Kidney (tissue), 14 donors: ENCODE data around the gene HOXA10. TPM values are rescaled to one million over a fixed set of nuclear protein-coding genes. Genes with fewer than 3 reads are reported as not detected.

Source experiments
- DNase-seq, 5 donors: peaks; one replicate each; pipeline ENCODE4 v3.0.0-alpha.2; 2013 to 2020
- FAIRE-seq: peaks from 2 replicates; lab custom pipeline; 2012; peaks lifted over from hg19 to GRCh38; lab: Jason Lieb, UNC
- H3K27ac ChIP-seq, 2 donors: one replicate each; pipeline ENCODE4 v1.7.0; 2013; ENCODE audit warnings: low read depth in 2 of 2, low read length in 2 of 2, inconsistent platforms in 1 of 2
- H3K27me3 ChIP-seq: one replicate; pipeline ENCODE4 v1.7.1; 2013; ENCODE audit warnings: low read length, inconsistent platforms; ENCODE audit not compliant: control insufficient read depth, insufficient read depth
- H3K36me3 ChIP-seq, 3 donors: one replicate each; pipeline versions ENCODE4 v1.7.0 to v1.7.1; 2013; ENCODE audit warnings: low read length in 3 of 3, control low read depth in 1 of 3, inconsistent platforms in 1 of 3; ENCODE audit not compliant: insufficient read depth in 3 of 3, control insufficient read depth in 2 of 3
- H3K4me1 ChIP-seq, 3 donors: one replicate each; pipeline versions ENCODE4 v1.7.0 to v1.7.1; 2013; ENCODE audit warnings: low read length in 3 of 3, inconsistent platforms in 1 of 3, low read depth in 1 of 3; ENCODE audit not compliant: control insufficient read depth in 2 of 3, insufficient read depth in 2 of 3
- H3K4me3 ChIP-seq, 3 donors: one replicate each; pipeline versions ENCODE4 v1.7.0 to v1.8.1; 2013; ENCODE audit warnings: low read length in 3 of 3, control low read depth in 1 of 3, inconsistent platforms in 1 of 3
- H3K9ac ChIP-seq, 3 donors: one replicate each; pipeline versions ENCODE4 v1.7.0 to v1.7.1; 2013; ENCODE audit warnings: low read length in 3 of 3, control low read depth in 1 of 3, inconsistent platforms in 1 of 3
- H3K9me3 ChIP-seq, 3 donors: one replicate each; pipeline versions ENCODE4 v1.7.0 to v1.7.1; 2013; ENCODE audit warnings: low read length in 3 of 3, control low read depth in 1 of 3, inconsistent platforms in 1 of 3; ENCODE audit not compliant: control insufficient read depth in 2 of 3, insufficient read depth in 1 of 3
- intact Hi-C: fragments of 100-400 bp; cut with DNase I; formaldehyde crosslinking; loops from one replicate; pipeline ENCODE4 v1.11.1; 2022
- polyA plus RNA-seq: library from polyadenylated mRNA; stranded (reverse); fragments of 350-450 nt; fragmentation: Illumina TruSeq; extraction: RNeasy Lipid Tissue Mini Kit (QIAGEN cat#74804); gene quantifications from one replicate; pipeline ENCODE4 v1.2.3, GENCODE V29; 2014; ENCODE audit warnings: low read depth, low replicate concordance; ENCODE audit not compliant: insufficient read depth
- total RNA-seq: library from RNA; stranded (reverse); fragmentation: NEBNext Ultra II Directional; extraction: Animal tissue kit (Norgen Biotek cat#: 25700); gene quantifications from one replicate; pipeline ENCODE4 v1.2.1, GENCODE V29; 2021
- TF ChIP-seq, protein P1 (sequence below): IDR thresholded peaks from 3 replicates; pipeline ENCODE4 v1.5.1; 2012; ENCODE audit warnings: mild to moderate bottlenecking, moderate library complexity, borderline replicate concordance; ENCODE audit not compliant: insufficient read depth; ENCODE audit errors: extremely low read depth
- donor health status: control.
- donor health status: control.
- donor health status: control.
- donor health status: control.
- donor health status: control.
- donor health status: DM: yes; HTN: yes; CAD: no.
- donor health status: Normal renal cell carcinoma (clear cell type).

Gene HOXA10
- total and polyA plus RNA-seq, 2 donors from 2014 or later = 16.3 to 17.9 TPM

DNA sequence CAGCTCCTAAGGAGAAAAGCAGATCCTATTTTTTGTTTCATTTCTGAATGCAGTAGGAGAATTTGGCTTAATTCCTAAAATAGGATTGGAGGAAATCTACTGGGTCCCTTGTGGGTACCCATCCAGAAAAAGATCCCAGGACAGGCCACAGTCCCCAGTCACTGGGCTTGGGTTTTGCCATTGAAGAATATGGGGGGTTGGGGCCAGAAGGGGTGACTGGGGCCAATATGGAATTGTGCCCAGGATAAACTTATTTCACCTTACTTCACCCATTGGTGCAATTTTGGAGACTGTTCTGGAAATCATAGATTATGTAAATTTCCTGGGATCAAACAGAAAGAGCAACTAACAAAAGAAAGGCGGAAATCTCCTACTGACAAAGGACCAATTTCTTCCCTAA is 35.6 kb downstream of the HOXA10 start:
- peak in 1 of 5 donors; percentile 51 for DNase-seq
- Histone ChIP-seq H3K27ac (peak overlapping the region; percentile 76 to 97), H3K9ac (peak overlapping the region; percentile 15 to 97 (median 41)), H3K36me3 (peaks cover 2 to 16% (median 7%) of the 10 kb centered on the region in 3 donors), H3K4me3 (peak overlapping the region in 1 of 3 donors; percentile 89), H3K27me3 (no peaks in the 10 kb centered on the region), H3K4me1 (peaks cover 9 to 37% (median 20%) of the 10 kb centered on the region in 3 donors), H3K9me3 (no peaks in the 10 kb centered on the region)
- TF ChIP-seq, protein P1, sequence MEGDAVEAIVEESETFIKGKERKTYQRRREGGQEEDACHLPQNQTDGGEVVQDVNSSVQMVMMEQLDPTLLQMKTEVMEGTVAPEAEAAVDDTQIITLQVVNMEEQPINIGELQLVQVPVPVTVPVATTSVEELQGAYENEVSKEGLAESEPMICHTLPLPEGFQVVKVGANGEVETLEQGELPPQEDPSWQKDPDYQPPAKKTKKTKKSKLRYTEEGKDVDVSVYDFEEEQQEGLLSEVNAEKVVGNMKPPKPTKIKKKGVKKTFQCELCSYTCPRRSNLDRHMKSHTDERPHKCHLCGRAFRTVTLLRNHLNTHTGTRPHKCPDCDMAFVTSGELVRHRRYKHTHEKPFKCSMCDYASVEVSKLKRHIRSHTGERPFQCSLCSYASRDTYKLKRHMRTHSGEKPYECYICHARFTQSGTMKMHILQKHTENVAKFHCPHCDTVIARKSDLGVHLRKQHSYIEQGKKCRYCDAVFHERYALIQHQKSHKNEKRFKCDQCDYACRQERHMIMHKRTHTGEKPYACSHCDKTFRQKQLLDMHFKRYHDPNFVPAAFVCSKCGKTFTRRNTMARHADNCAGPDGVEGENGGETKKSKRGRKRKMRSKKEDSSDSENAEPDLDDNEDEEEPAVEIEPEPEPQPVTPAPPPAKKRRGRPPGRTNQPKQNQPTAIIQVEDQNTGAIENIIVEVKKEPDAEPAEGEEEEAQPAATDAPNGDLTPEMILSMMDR = no peak
- intact Hi-C loops = no loop called here
- no peak for FAIRE-seq

DNA sequence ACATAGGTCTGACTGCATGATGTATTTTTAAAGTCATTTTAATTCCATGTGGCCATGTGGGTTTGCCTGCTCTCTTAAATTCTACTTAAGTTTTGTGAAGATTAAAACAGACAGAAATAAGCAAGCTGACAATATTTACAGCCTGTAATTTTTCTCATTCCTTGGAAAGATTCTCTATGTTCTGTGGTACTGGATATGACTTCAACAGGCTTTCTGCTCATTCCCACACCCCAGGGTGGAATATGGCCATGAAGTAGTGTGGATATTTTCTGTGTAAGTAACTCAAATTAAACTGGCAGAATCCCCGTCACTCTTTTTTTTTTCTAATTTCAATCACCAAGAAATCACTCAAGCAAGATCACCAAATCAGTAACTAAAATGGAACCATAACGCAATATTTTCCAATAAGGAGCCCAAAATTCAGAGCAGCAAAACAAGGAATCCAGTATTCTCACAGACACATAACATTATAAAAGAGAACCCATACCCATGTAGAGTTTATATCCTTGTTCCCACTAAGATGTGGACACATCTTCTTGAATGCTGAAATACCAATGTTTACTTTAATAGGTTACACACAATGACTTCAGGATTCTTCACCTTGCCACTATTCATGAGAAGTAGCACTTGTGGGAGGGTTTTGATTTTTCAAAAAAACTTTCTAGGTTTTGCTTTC is 36.3 kb downstream of the HOXA10 start:
- Histone ChIP-seq H3K9ac (peak overlapping the region; percentile 12 to 97 (median 41)), H3K4me1 (peaks cover 9 to 44% (median 26%) of the 10 kb centered on the region in 3 donors), H3K36me3 (peaks cover 2 to 14% (median 7%) of the 10 kb centered on the region in 3 donors), H3K9me3 (no peaks in the 10 kb centered on the region), H3K27me3 (no peaks in the 10 kb centered on the region), H3K27ac (peak overlapping the region; percentile 76 to 97), H3K4me3 (peak overlapping the region in 2 of 3 donors; percentile 30 to 89)
- DNase-seq (peak in 1 of 5 donors; percentile 58), FAIRE-seq (no peak)
- TF ChIP-seq, protein P1 = no peak
- intact Hi-C loops = no loop called here

DNA sequence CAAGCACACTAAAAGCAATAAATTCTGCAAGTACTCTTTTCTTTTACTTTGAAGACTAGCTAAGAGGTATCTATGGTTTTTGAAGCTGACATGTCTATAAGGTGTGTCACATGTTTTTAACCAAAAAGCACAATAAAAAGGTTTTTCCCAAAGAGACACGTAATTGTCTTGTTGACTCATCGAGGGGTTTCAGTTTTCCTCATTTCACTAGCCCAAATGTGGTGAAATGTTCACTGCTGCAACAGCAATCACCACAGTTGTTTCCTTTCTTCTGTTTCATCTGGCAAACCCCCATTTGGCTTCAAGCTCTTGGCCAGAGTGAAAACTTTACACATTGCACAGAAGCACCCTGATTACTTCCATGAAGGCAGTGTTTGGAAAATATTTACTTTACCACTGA is 39.7 kb downstream of the HOXA10 start:
- H3K27me3 ChIP-seq = no peaks in the 10 kb centered on the region
- intact Hi-C loops = no loop called here
- peaks cover 13 to 45% (median 28%) of the 10 kb centered on the region in 3 donors for H3K4me1 ChIP-seq
- FAIRE-seq (no peak), DNase-seq (peak in 1 of 5 donors; percentile 78)
- H3K36me3 ChIP-seq = peaks cover 0 to 4% (median 0%) of the 10 kb centered on the region in 3 donors
- TF ChIP-seq, protein P1 = no peak
- H3K4me3 ChIP-seq = no peak overlapping the region
- no peaks in the 10 kb centered on the region for H3K9me3 ChIP-seq
- peak overlapping the region in 2 of 3 donors; percentile 30 to 42 for H3K9ac ChIP-seq
- peak overlapping the region; percentile 56 to 63 for H3K27ac ChIP-seq
